Measurements from ENCODE around the gene MPIG6B.

MPIG6B gene, protein sequence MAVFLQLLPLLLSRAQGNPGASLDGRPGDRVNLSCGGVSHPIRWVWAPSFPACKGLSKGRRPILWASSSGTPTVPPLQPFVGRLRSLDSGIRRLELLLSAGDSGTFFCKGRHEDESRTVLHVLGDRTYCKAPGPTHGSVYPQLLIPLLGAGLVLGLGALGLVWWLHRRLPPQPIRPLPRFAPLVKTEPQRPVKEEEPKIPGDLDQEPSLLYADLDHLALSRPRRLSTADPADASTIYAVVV

GRCh38 chr6:31723245-31723979 is at the start of gene MPIG6B:
Gene MPIG6B, plus strand, starts transcription at chr6:31723373. Its CDS starts 11 bp downstream, at chr6:31723384.
- no peak for DNase-seq

DNA sequence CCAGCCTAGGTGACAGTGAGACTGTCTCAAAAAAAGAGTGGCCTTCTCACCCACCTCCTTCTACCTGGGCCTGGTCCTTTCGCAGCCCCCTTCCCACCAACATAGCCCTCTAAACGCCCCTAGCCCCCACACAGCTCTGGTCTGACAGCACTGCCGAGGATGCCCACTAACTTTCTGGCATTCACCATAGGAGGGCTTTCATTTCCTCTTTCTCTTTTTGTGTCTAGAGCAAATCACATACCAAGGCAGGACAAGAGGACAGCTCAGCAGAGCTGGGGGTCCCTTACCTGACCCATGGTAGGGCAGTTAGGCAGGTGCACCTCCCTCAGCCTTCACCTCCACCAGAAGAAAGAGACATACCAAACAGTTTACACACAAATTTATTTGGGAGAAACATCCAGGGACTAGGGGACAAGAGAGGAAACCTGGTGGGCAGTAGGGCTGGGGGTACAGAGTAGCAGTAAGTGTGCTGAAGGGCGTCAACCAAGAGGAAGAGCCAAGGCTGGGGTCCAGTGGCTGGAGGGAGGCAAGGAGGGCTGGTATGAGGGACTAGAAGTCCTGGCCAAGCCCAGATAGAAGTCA is 46.8 kb upstream of the MPIG6B start:
- DNase-seq: no peak

- DNase-seq: no peak
Measured at GRCh38 chr6:31676904-31677303, 46.3 kb upstream of the MPIG6B start.

DNA sequence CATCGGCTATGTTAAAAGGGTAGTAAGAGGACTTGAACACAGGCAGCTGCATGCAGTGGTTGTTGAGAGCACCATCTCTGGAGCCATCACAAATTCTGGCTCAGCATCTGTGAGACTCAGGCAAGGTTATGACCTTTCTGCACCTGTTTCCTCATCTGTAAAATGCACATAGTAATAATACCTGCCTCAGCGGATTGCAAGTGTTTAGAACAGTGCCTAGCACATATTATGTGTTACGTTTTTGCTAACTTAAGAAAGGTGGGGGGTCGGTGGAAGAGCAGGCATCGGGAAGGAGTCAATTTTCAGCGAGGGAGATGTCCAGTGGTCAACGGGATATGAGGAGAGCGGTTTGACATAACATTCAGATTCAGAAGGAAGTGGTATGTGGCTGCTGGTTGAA is 45.2 kb upstream of the MPIG6B start:
- no peak for DNase-seq

DNA sequence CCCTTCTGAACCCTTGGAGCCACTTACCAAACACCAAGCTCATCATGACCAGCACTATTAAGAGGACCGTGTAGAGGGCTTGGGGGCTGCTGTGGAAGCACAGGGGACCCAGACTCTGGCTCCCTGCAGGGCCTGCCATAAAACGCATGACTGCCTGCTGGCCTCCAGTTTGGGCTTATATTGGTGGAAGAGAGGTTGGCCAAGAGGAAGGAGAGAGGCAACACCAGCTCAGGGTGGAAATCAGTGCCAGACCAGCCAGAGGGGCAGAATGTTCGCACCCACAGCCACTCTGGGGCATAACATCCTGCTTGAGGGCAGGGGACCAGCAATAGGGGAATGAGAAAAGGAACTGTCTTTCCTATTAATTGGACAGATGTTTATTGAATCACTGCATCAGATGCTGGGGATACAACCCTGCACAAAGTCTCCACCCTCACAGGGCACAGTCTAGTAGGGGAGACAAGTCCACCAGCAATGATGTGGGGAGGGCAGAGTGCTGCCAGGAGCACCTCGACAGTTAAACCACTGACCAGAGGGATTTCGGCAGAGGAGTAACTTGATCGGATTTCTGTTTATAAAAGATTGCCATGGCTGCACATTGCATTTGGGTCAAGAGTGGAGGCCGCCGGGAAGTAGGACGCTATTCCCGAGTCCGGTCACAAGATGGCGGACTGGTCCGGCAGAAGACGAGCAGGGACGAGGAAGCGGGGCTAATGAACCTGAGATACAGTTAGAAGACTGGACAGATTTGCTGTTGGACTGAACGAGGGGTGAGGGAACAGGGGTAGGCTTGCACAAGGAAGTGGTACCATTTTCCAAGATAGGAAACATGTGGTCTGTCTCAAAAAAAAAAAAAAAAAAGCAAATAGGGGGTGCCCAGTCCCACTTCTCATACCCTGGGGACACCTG is 42.7 kb upstream of the MPIG6B start, which contains the start of gene LY6G5C:
TSS of gene LY6G5C (minus strand) at position 842 of the 909 bp plus-strand sequence. CDS start at position 148, 694 bp downstream.
- DNase-seq: peak; percentile 95

DNA sequence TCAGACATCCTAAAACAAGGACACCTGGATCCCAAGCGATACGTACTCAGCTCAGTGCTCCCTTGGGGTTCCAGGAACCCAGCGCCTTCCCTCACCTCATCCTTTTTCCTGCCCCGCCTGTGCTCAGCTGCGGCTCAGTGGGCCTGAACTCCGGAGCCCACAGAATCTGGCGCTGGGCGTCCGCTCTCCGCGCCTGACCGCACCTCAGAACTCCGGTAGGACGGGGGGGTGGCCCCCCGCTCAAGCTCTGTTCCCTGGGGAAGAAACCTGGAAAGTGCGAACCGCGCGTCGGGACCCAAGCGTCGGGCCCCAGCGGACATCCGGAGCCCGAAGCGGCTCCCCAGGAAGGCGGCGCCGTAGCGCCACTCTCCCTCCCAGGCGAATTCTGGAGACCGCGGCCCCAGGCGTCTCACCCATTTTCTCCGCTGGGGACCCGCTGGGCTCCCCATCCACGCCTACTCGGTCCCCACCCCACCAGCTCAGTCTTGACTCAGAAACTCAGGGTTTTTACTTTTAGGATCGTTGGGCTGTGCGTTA is 42.0 kb upstream of the MPIG6B start:
- DNase-seq: peak; percentile 25

GRCh38 chr6:31683591-31683990 is 39.6 kb upstream of the MPIG6B start:
- DNase-seq: no peak

DNA sequence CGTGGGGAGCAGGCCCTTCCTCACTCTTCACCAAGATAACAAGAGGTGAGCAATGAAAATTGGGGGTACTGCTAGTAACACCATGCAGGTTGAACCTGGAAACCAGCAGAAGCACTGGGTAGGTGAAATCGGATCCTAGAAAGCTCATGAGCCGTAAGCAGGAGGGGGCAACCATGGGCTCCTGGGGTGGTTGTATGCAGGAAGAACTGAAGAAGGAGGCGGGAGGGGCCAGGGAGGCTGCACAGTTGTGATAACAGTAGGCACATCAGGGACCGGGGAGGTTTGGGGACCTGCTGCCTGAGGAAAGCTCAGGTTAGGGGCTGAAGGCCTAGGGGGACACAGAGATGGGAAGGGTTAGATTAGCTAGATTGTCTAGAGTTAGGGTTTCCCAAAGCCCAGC is 36.7 kb upstream of the MPIG6B start:
- no peak for DNase-seq

- no peak for DNase-seq
Measured at GRCh38 chr6:31687321-31687720, 35.9 kb upstream of the MPIG6B start.

DNA sequence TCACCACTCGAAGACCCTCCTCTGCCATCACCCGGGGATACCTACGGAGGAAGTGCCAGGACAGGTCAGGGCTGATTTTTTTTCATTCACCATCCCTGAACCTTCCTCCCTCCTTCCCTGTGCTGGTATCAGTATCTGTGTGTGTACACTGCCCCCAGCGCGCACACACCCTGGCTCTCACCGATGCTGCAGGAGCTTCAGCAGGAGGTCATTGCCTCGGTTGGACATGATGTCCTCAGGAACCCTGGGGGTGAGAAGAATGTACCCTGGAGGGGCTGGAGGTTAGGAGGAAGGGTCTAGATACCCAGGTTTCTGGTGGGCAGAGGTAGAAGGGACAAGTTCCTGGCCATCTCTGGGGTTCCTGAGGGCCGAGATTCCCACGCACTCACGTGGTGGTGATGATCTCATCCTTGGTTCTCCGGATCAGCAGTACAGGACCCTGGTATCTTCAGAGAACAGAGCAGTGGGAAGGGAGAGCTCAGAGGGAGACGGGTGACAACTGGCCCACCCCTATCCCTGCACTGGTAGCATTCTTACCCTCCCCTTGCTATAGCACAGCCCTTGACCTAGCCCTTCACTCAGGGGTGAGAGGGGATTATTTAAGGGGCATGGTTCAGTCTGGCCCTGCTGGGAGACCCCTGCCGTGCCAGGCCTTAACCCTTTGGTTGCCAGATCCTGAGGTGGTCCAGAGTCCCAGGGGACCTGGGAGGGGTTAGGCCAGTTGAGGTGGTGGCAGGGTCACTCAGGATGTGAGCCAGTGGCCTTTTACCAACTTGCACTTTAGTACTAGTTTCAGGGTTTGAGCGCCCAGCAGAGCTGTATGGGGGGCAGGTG is 35.1 kb upstream of the MPIG6B start:
- no peak for DNase-seq

GRCh38 chr6:31689249-31690110 is 33.7 kb upstream of the MPIG6B start:
- DNase-seq: no peak

DNA sequence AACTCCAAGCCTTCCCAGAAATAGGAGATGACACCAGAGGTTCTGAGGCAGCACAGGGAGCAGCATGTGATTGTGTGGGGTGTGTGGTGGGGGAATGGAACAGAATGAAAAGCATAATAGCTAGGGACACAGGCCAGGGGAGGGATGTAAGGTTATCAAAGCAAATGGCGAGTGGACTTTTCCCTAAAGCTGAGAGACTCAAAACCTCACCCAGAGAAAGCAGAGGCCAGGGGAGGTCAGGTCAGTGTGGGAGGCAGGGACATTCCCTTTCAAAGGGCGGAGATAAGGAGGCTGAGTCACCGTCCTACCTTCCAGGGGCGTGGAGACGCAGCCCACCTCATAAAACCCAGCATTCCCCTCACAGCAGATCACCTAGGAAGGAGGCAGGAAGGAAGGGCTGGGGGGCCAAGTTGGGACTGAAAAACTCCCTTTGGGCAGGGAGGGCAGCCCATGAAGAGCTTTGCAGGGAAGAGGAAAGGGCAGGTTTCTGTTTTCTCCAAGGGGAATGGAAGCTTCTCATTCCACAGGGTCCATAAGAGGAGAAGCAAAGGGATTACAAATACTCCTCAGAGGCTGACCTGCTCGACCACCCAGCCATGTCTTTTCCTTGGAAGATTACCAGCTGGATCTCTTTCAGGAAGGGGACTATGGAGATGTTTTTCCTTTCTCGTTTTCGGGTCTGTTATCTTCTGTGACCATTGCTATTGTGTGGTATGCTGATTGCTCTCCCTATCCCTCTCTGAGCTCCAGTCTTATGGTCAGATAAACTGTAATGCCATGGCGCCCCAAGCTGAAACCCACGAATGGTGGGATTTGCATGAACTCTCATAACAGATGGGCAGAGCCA is 32.7 kb upstream of the MPIG6B start:
- DNase-seq: no peak

- DNase-seq: no peak
Measured at GRCh38 chr6:31691078-31691463, 32.1 kb upstream of the MPIG6B start.

DNA sequence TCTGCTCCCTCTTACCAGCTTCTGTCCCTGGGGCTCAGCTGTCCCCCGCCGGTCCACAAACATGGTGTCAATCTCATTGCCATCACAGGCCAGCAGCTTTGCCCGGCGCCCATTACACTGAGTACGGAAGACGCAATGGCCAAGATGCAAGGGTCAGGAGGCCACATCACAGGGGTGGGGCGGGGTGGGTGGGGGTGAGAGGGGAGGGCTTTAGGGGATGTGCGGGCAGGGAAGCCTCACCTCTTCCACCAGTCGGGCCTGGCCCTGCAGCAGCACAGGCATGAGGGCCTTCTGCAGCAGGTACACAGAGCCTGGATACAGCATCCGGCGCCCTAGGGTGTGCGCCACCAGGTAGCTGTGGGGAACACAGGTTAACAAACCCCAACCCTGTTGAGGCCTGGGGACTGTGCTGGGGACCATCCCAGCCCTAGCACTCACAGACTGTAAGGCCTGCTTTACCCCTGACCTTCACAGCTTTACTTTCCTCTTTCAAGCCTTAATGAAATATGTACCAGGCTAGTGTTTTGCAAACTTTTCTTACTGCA is 31.5 kb upstream of the MPIG6B start:
- no peak for DNase-seq

DNA sequence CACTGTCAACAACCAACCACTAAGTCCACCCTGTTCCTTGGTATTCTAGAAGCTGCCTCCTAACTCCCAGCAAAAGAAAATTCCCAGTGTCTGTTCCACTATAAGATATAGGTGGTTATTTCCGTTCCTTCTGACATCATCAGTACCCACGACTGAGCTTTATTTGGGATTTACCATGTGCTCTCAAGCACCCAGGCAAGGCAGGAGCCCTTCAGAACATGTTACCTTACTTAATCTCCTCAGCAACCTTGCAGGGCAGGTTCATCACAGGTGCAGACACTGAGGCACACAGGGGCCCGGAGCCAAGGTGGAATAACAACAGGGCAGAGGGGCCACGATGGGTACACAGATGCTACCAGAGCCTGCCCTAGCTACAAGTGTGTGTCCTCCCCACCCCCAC is 30.8 kb upstream of the MPIG6B start:
- DNase-seq: no peak

DNA sequence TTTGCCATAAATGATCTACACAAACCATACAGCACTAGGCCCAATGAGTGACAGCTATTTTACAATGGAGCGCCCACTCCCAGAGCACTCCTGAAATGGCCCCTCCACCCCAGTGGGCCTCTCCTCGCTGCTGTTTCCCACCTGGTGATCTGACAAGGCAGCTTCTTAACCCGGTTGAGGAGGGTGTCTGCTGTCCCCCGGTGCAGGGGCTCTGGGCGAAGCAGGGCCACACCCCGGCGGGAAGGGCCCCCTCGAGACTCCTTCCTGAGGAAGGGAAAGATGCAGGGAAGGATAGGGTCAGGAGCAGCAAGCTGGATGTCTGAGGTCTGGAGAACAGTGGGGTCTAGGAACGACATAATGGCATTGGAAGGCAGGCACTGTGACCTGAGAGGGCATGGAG is 30.3 kb upstream of the MPIG6B start:
- no peak for DNase-seq

DNA sequence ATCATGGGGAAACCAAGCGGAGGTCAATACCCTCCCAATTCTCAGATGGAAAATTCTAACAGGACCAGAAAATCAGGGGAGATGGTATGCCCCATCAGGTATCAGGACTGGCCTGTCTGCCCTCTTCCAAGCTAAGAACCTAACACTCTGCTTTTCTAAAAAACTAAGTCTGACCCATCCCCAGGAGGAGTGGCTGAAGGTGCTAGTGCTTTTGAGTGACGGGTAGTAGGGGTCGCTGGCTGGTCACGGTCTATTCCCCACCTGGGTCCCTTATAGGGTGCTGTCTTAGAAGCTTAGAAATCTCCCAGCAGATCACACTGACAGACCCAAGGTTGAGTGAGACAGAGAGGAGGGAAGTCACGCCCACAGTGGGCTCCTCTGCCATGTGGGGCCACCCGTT is 29.6 kb upstream of the MPIG6B start:
- DNase-seq: no peak

DNA sequence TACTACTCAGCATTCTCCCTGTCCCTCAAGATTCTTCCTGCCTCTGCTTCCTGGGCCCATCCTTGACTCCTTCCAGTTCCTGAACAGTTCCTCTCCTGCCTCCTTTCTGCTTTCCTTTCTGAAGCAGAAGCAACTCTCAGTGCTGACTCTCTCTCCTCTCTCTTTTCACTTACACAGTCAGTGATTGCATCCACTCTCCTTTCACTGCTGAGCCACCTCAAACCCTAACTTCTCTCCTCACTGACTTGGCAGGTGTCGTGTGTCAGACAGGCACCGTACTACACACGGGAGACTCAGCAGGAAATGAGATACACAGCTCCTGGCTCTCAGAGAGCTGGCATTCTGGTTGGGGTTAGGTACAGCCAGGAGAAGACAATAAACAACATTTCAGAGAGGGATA is 25.6 kb upstream of the MPIG6B start:
- no peak for DNase-seq

GRCh38 chr6:31700740-31701401 is 22.3 kb upstream of the MPIG6B start:
- no peak for DNase-seq
